Stromal cell of bone marrow (primary cell): ENCODE data around the gene PPP1R12A.

Experiments used
- DNase-seq: peaks from one replicate; pipeline ENCODE4 v3.0.0-alpha.2; 2012; ENCODE audit warnings: low read depth

Gene PPP1R12A

GRCh38 chr12:79935624-79936345 lies 888 bp upstream of the PPP1R12A start:
- peak; percentile 13 for DNase-seq

- peak; percentile 19 for DNase-seq
Observed at GRCh38 chr12:79934281-79935020, 446 bp downstream of the PPP1R12A start.

- DNase-seq, result no peak
Observed at GRCh38 chr12:79933532-79934264, 1.2 kb downstream of the PPP1R12A start.

DNA sequence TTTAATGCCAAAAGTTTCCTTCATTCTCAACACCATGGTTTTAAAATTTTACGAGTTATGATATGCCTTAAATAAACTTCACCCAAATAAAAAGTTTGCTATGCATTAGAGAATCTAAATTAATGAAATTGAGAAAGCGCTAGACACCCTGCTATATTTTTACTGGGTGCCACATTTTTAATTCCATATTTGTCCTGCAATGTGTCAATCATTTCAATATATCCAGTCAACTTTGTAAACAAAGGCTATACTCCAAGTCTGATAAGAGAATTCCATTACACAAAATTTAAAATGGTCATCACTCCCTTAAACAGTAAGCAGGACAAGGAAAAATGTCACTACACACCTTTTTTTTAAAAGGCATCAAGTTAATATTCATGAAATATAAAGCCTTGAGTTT lies 1.9 kb downstream of the PPP1R12A start:
- DNase-seq, result no peak

- no peak for DNase-seq
Observed at GRCh38 chr12:79932357-79932756, 2.5 kb downstream of the PPP1R12A start.

DNA sequence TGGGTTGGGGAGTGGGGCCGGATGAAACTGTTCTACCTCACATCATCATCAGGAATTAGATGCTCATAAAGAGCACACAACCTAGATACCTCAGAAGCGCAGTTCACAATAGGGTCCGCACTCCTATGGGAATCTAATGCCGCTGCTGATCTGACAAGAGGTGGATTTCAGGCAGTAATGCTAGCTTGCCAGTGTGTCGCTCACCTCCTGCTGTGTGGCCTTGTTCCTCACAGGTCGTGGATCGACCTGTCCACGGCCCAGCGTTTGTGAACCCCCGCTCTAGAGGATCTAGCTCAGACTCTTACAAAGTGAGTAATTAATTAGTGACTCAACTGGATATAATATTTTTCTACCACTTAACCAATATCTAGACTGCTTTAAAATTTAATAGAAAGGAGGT lies 5.8 kb downstream of the PPP1R12A start:
- DNase-seq, result no peak

- peak; percentile 11 for DNase-seq
Observed at GRCh38 chr12:79927772-79928474, 7.0 kb downstream of the PPP1R12A start.

GRCh38 chr12:79926951-79927350 lies 7.9 kb downstream of the PPP1R12A start:
- no peak for DNase-seq

GRCh38 chr12:79925492-79925891 lies 9.4 kb downstream of the PPP1R12A start:
- no peak for DNase-seq

DNA sequence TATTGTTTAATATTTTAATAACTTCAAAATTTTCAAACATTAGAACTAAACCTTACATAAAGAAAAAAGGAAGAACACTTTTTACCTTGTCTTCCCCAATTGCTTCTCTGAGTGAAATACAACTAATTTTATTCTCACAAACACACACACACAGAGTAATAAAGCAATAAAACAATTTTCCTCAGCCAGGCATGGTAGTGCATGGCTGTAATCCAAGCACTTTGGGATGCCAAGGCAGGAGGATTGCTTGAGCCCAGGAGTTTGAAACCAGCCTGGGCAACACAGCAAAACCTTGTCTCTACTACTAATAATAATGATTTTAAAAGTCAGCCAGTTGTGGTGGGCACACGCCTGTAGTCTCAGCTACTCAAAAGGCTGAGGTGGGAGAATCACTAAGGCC lies 13.1 kb downstream of the PPP1R12A start:
- no peak for DNase-seq

GRCh38 chr12:79920421-79921238 lies 14.3 kb downstream of the PPP1R12A start:
- DNase-seq, result no peak

GRCh38 chr12:79919762-79920161 lies 15.1 kb downstream of the PPP1R12A start:
- no peak for DNase-seq

GRCh38 chr12:79916826-79917225 lies 18.1 kb downstream of the PPP1R12A start:
- DNase-seq, result no peak

GRCh38 chr12:79911889-79912656 lies 22.8 kb downstream of the PPP1R12A start:
- DNase-seq, result no peak

- no peak for DNase-seq
Observed at GRCh38 chr12:79908366-79908765, 26.5 kb downstream of the PPP1R12A start.

GRCh38 chr12:79901506-79901905 lies 33.4 kb downstream of the PPP1R12A start:
- DNase-seq, result no peak

DNA sequence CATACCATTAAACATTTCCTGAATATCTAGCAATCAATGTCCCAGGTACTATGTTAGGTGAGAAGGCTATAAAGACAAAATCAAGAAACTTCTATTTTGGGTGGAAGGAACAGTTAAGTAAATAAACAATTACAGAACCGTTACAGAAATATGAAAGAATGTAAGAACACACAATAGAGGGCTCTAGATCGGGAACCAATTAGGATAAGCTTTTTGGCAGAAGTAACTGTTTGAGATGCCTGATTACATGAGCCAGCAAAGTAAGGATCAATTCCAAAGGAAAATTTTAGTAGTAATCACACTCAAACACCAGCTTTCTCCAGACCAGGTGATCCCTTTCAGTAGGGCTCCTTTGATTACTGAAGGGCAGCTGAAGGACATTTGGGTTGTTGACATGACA lies 33.9 kb downstream of the PPP1R12A start:
- no peak for DNase-seq

- DNase-seq, result no peak
Observed at GRCh38 chr12:79900199-79900598, 34.7 kb downstream of the PPP1R12A start.

- DNase-seq, result peak; percentile 66
Observed at GRCh38 chr12:79897617-79898016, 37.3 kb downstream of the PPP1R12A start.

GRCh38 chr12:79895804-79896203 lies 39.1 kb downstream of the PPP1R12A start:
- no peak for DNase-seq

DNA sequence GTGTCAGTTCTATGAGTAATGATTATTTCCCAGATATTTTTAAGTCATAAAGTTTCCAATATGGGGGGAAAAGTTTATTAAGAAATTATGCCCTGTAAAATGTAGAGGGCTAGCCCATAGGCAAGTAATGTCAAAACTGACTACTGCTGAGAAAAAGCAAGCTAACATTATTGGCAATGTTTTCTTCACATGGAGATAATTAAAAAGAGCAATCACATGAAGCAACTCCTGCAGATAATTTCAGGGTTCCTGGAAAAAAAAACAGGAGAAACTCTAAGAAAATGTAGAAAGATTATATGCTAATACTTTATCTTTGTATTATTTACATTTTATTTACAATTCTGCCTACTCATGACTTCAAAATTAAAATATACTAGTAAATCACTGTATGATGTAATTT lies 39.8 kb downstream of the PPP1R12A start:
- no peak for DNase-seq
